ENCODE data around the gene C19orf47. TPM values are rescaled to one million over a fixed set of nuclear protein-coding genes. Genes with fewer than 3 reads are reported as not detected.

Gene C19orf47
- total RNA-seq, 2 experiments from 2014 or later = 17.5 to 18.0 TPM

- no peak for TF ChIP-seq CTCF (IDR thresholded peaks at IDR 0.05)
- Mint-ChIP-seq H3K36me3 (ENCODE audit: low read depth) (peaks cover 1% of the 10 kb centered on the region), H3K4me3 (peak overlapping the region; percentile 98), H3K27me3 (no peaks in the 10 kb centered on the region), H3K27ac (peak overlapping the region; percentile 100), H3K9me3 (no peaks in the 10 kb centered on the region), H3K4me1 (ENCODE audit: low read depth) (peaks cover 53% of the 10 kb centered on the region)
- no peak for ATAC-seq
- ChIA-PET POLR2A (interaction anchor here (0.6 to 2.5 kb wide), 5 partner anchors 9 to 312 kb away, joined by 3 to 13 read pairs (median 5); no protein-coding TSS in a partner anchor), CTCF (interaction anchor here (1.0 kb wide), 1 partner anchor 180 kb away, joined by 4 read pairs; no protein-coding TSS in a partner anchor)
- no peak for DNase-seq
- intact Hi-C loops (cut with micrococcal nuclease) = loop anchor here (10.0 kb wide), 1 partner anchor 311 kb away; no protein-coding TSS in a partner anchor
Measured at GRCh38 chr19:40284251-40284500, 64.0 kb downstream of the C19orf47 start.

GRCh38 chr19:40283414-40284250, 64.6 kb downstream of the C19orf47 start:
- ATAC-seq = no peak
- Mint-ChIP-seq H3K9me3 (no peaks in the 10 kb centered on the region), H3K27ac (peak overlapping the region; percentile 100), H3K4me3 (peak overlapping the region; percentile 98), H3K36me3 (ENCODE audit: low read depth) (peaks cover 1% of the 10 kb centered on the region), H3K27me3 (no peaks in the 10 kb centered on the region), H3K4me1 (ENCODE audit: low read depth) (peaks cover 54% of the 10 kb centered on the region)
- POLR2A ChIA-PET = interaction anchor here (1.1 to 2.5 kb wide), 4 partner anchors 8 to 312 kb away, joined by 4 to 13 read pairs (median 6); no protein-coding TSS in a partner anchor
- intact Hi-C loops (cut with micrococcal nuclease) = loop anchor here (10.0 kb wide), 1 partner anchor 311 kb away; no protein-coding TSS in a partner anchor
- DNase-seq = no peak
- TF ChIP-seq CTCF (IDR thresholded peaks at IDR 0.05) = no peak
- CTCF ChIA-PET = interaction anchor here (0.7 to 1.3 kb wide), 3 partner anchors 117 to 181 kb away, joined by 3 to 4 read pairs (median 3); no protein-coding TSS in a partner anchor

- H3K27me3 Mint-ChIP-seq = no peaks in the 10 kb centered on the region
- peaks cover 1% of the 10 kb centered on the region for H3K36me3 Mint-ChIP-seq (ENCODE audit: low read depth)
- no peaks in the 10 kb centered on the region for H3K9me3 Mint-ChIP-seq
- no peak for DNase-seq
- ATAC-seq = no peak
- H3K4me1 Mint-ChIP-seq (ENCODE audit: low read depth) = peaks cover 61% of the 10 kb centered on the region
- H3K27ac Mint-ChIP-seq = peak overlapping the region; percentile 100
- intact Hi-C loops (cut with micrococcal nuclease) = loop anchor here (10.0 kb wide), 1 partner anchor 312 kb away; no protein-coding TSS in a partner anchor
- CTCF ChIA-PET = interaction anchor here (0.7 to 1.3 kb wide), 3 partner anchors 12 to 136 kb away, joined by 3 read pairs; no protein-coding TSS in a partner anchor
- H3K4me3 Mint-ChIP-seq = peak overlapping the region; percentile 98
- TF ChIP-seq CTCF (IDR thresholded peaks at IDR 0.05) = no peak
- POLR2A ChIA-PET = interaction anchor here (1.4 to 2.5 kb wide), 2 partner anchors 8 to 190 kb away, joined by 3 to 13 read pairs; no protein-coding TSS in a partner anchor
Measured at GRCh38 chr19:40282920-40283319, 65.3 kb downstream of the C19orf47 start.

- Mint-ChIP-seq H3K27me3 (no peaks in the 10 kb centered on the region), H3K4me3 (no peak overlapping the region), H3K36me3 (ENCODE audit: low read depth) (peaks cover 1% of the 10 kb centered on the region), H3K27ac (peak overlapping the region; percentile 100), H3K9me3 (no peaks in the 10 kb centered on the region), H3K4me1 (ENCODE audit: low read depth) (peaks cover 68% of the 10 kb centered on the region)
- ChIA-PET CTCF (interaction anchor here (0.8 to 1.3 kb wide), 2 partner anchors 12 to 119 kb away, joined by 3 read pairs; no protein-coding TSS in a partner anchor), POLR2A (interaction anchor here (1.3 to 1.4 kb wide), 2 partner anchors 55 to 190 kb away, joined by 3 to 5 read pairs; no protein-coding TSS in a partner anchor)
- ATAC-seq (no peak), DNase-seq (no peak)
- intact Hi-C loops (cut with micrococcal nuclease) = loop anchor here (10.0 kb wide), 1 partner anchor 313 kb away; no protein-coding TSS in a partner anchor
- TF ChIP-seq CTCF (IDR thresholded peaks at IDR 0.05) = no peak
Measured at GRCh38 chr19:40282209-40282580, 66.0 kb downstream of the C19orf47 start.
